ENCODE data around the gene METAP1. TPM values are rescaled to one million over a fixed set of nuclear protein-coding genes. Genes with fewer than 3 reads are reported as not detected.
"Not testable (repeated sequence)": the region's sequence is repeated elsewhere in the genome, so short reads cannot be mapped to it uniquely, and the experiment has no call there.

Gene METAP1
- total and polyA plus RNA-seq, 5 experiments from 2014 or later, result 23.8 to 44.9 (median 29.2) TPM

DNA sequence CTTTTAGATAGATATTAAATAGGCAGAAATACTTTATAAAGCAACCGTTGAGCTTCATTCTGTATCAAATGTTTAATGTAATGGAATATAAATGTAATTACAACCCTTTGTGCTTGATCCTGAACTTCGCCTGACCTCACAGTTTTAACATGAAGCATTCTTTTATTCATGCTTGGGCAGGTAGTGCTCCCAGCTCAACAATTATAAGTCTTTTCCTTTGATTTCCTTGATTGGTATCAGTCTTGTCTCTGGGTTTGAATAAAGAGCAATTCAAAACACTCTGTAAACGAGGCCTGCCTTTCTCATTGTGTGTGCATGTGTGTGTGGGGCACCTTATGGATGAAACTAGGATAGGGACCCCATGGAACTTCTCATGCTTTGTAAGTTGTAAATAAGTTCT is 6.8 kb downstream of the METAP1 start:
- no peaks in the 10 kb centered on the region for H3K27me3 Mint-ChIP-seq
- H3K9me3 Mint-ChIP-seq, result no peaks in the 10 kb centered on the region
- H3K4me3 Mint-ChIP-seq, result no peak overlapping the region
- ATAC-seq (no peak), DNase-seq (no peak)
- POLR2A ChIA-PET, result no interaction called here
- peaks cover 0 to 8% (median 0%) of the 10 kb centered on the region in 3 donors for H3K36me3 Mint-ChIP-seq
- H3K4me1 Mint-ChIP-seq, result peaks cover 21 to 75% (median 71%) of the 10 kb centered on the region in 4 donors
- peak overlapping the region in 1 of 10 donors; percentile 11 for H3K27ac Mint-ChIP-seq

DNA sequence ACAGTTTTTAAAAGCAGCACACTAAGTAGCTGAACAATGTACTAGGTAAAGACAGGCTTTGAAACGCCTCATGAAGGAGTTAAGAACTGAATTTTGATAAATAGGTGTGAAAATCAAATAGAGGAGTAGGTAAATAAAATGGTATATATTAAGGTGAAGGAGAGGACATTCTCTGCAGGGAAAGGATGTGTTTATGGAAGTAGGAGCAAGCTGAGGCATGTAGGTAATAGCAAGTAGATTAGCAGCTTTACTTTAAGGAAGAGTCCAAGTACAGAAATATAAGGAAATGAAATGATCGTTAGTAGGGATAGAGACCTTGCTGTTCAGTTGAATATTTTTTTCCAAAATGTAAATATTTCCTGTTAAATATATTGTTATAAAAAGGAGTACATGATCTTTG is 12.5 kb downstream of the METAP1 start:
- no peak overlapping the region for H3K4me3 Mint-ChIP-seq

GRCh38 chr4:99011910-99012309 is 16.4 kb downstream of the METAP1 start:
- no peak for ATAC-seq
- H3K4me1 Mint-ChIP-seq, result peaks cover 22 to 56% (median 44%) of the 10 kb centered on the region in 4 donors

More for the DNA sequence above, 12.5 kb downstream of the METAP1 start:
- ATAC-seq, result no peak
- peak overlapping the region in 2 of 10 donors; percentile 22 to 90 for H3K27ac Mint-ChIP-seq
- peaks cover 22 to 50% (median 43%) of the 10 kb centered on the region in 4 donors for H3K4me1 Mint-ChIP-seq
- no peak for DNase-seq
- H3K27me3 Mint-ChIP-seq, result no peaks in the 10 kb centered on the region
- H3K9me3 Mint-ChIP-seq, result peaks cover 0 to 13% (median 10%) of the 10 kb centered on the region in 9 donors
- H3K36me3 Mint-ChIP-seq, result peaks cover 12 to 28% (median 26%) of the 10 kb centered on the region in 3 donors
- POLR2A ChIA-PET, result no interaction called here

GRCh38 chr4:99013402-99013843 is 17.9 kb downstream of the METAP1 start:
- no peak overlapping the region for H3K27ac Mint-ChIP-seq
- H3K4me1 Mint-ChIP-seq, result peaks cover 20 to 58% (median 36%) of the 10 kb centered on the region in 4 donors
- ATAC-seq (no peak), DNase-seq (no peak)
- peaks cover 19 to 46% (median 21%) of the 10 kb centered on the region in 3 donors for H3K36me3 Mint-ChIP-seq
- no peaks in the 10 kb centered on the region for H3K27me3 Mint-ChIP-seq
- no peak overlapping the region for H3K4me3 Mint-ChIP-seq
- POLR2A ChIA-PET, result no interaction called here
- H3K9me3 Mint-ChIP-seq, result peaks cover 0 to 15% (median 10%) of the 10 kb centered on the region in 9 donors

More at GRCh38 chr4:99011910-99012309, 16.4 kb downstream of the METAP1 start:
- DNase-seq, result no peak
- H3K36me3 Mint-ChIP-seq, result peaks cover 19 to 40% (median 26%) of the 10 kb centered on the region in 3 donors
- POLR2A ChIA-PET, result interaction anchor here (1.1 kb wide), 1 partner anchor 17 kb away, joined by 3 read pairs; the partner anchor contains the start of gene METAP1
- H3K27ac Mint-ChIP-seq, result peak overlapping the region in 1 of 10 donors; percentile 73
- H3K4me3 Mint-ChIP-seq, result no peak overlapping the region
- no peaks in the 10 kb centered on the region for H3K27me3 Mint-ChIP-seq
- peaks cover 0 to 15% (median 10%) of the 10 kb centered on the region in 9 donors for H3K9me3 Mint-ChIP-seq

DNA sequence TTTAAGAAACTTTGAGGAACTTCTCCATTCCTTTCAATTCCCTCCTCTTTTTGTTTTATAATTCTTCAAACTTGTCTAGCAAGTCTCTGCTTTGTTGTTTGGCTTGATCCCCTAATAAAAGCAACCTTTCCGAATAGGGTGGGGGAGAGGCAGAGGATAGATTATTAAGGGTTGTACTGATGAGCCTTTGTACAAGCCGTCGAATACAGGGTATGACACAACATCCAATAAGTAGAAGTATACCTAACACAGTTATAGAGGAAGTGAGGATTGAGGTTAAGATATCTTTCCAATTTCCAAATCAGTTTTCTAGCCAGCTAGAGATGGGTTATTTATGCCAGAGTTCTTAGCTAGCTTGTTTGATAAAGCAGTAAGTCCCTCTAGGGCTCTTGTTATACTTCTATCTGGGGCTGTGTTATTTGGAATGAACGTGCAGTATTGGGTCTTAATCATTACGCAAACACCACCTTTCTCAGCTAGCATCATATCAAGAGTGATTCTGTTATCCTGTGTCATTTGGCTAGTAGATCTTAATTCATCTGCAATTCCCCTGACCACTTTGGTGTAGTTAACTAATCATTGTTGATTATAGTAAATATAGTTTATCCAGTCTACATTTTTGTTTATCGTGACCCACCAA is 18.5 kb downstream of the METAP1 start:
- POLR2A ChIA-PET, result no interaction called here
- H3K4me3 Mint-ChIP-seq, result no peak overlapping the region
- no peak overlapping the region for H3K27ac Mint-ChIP-seq
- no peaks in the 10 kb centered on the region for H3K27me3 Mint-ChIP-seq
- peaks cover 0 to 16% (median 10%) of the 10 kb centered on the region in 9 donors for H3K9me3 Mint-ChIP-seq
- ATAC-seq (no peak), DNase-seq (no peak)
- peaks cover 17 to 47% (median 22%) of the 10 kb centered on the region in 3 donors for H3K36me3 Mint-ChIP-seq
- peaks cover 20 to 57% (median 37%) of the 10 kb centered on the region in 4 donors for H3K4me1 Mint-ChIP-seq

GRCh38 chr4:99021386-99021785 is 25.9 kb downstream of the METAP1 start:
- H3K27ac Mint-ChIP-seq, result peak overlapping the region in 1 of 10 donors; percentile 12
- H3K36me3 Mint-ChIP-seq, result peaks cover 19 to 36% (median 30%) of the 10 kb centered on the region in 3 donors
- H3K9me3 Mint-ChIP-seq, result peaks cover 0 to 31% (median 13%) of the 10 kb centered on the region in 9 donors
- ATAC-seq, result no peak
- DNase-seq, result no peak
- POLR2A ChIA-PET, result no interaction called here
- no peak overlapping the region for H3K4me3 Mint-ChIP-seq
- peaks cover 27 to 77% (median 50%) of the 10 kb centered on the region in 4 donors for H3K4me1 Mint-ChIP-seq
- no peaks in the 10 kb centered on the region for H3K27me3 Mint-ChIP-seq

DNA sequence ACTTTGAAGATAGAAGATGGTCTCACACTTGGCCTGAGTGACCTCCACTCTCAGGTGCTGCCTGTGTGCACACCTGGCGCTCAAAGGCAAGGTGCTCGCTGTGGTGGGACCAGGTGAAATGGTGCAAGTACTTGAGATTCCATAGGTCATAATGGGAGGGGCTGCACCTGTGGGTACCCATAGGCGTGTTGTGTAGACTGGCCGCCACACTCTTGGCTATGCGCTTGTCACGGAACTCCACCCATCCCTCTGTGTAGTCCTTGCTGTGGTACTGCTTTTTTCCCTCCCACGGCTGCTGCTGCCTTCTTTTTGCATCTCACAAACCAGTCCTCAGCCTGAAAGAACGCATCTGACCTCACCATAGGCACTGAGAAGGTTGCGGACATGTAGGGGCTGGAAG is 27.0 kb downstream of the METAP1 start:
- POLR2A ChIA-PET, result no interaction called here
- ATAC-seq (no peak), DNase-seq (no peak)
- peak overlapping the region in 1 of 10 donors; percentile 43 for H3K27ac Mint-ChIP-seq
- no peaks in the 10 kb centered on the region for H3K27me3 Mint-ChIP-seq
- H3K36me3 Mint-ChIP-seq, result peaks cover 19 to 36% (median 30%) of the 10 kb centered on the region in 3 donors
- peaks cover 31 to 82% (median 56%) of the 10 kb centered on the region in 4 donors for H3K4me1 Mint-ChIP-seq
- peaks cover 0 to 31% (median 13%) of the 10 kb centered on the region in 9 donors for H3K9me3 Mint-ChIP-seq
- peak overlapping the region in 1 of 10 donors; percentile 42 for H3K4me3 Mint-ChIP-seq

DNA sequence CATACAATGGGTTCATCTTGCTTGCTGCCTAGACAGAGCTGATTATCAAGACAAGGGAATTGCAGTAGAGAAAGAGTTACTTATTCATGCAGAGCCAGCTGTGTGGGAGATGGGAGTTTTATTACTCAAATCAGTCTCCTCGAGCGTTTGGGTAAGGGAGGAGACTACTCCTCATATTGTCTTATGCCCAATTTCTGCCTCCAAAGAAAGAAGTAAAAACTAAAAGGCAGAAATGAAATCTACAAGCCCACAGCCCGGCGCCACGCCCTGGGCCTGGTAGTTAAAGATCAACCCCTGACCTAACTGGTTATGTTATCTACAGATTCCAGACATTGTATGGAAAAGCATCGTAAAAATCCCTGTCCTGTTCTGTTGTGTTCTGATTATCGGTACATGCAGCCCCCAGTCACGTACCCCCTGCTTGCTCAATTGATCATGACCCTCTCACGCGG is 28.3 kb downstream of the METAP1 start:
- peaks cover 0 to 25% (median 13%) of the 10 kb centered on the region in 9 donors for H3K9me3 Mint-ChIP-seq
- peaks cover 29 to 80% (median 62%) of the 10 kb centered on the region in 4 donors for H3K4me1 Mint-ChIP-seq
- POLR2A ChIA-PET, DNase-seq, H3K27me3 Mint-ChIP-seq, ATAC-seq: not testable (repeated sequence)
- peak overlapping the region in 3 of 10 donors; percentile 3 to 24 (median 19) for H3K4me3 Mint-ChIP-seq
- peak overlapping the region in 6 of 10 donors; percentile 19 to 89 (median 49) for H3K27ac Mint-ChIP-seq
- peaks cover 19 to 29% (median 28%) of the 10 kb centered on the region in 3 donors for H3K36me3 Mint-ChIP-seq

GRCh38 chr4:99024481-99025275 is 29.2 kb downstream of the METAP1 start:
- Mint-ChIP-seq H3K9me3 (peaks cover 0 to 23% (median 11%) of the 10 kb centered on the region in 9 donors), H3K36me3 (peaks cover 15 to 29% (median 29%) of the 10 kb centered on the region in 3 donors), H3K4me1 (peaks cover 30 to 81% (median 68%) of the 10 kb centered on the region in 4 donors), H3K27ac (peak overlapping the region; percentile 2 to 89 (median 48)), H3K27me3 (no peaks in the 10 kb centered on the region), H3K4me3 (peak overlapping the region in 3 of 10 donors; percentile 5 to 24 (median 19))
- ATAC-seq (no peak), DNase-seq (no peak)
- POLR2A ChIA-PET, result interaction anchor here (0.6 to 1.2 kb wide), 2 partner anchors 29 to 62 kb away, joined by 3 to 4 read pairs; partner anchors contain the start of gene METAP1

DNA sequence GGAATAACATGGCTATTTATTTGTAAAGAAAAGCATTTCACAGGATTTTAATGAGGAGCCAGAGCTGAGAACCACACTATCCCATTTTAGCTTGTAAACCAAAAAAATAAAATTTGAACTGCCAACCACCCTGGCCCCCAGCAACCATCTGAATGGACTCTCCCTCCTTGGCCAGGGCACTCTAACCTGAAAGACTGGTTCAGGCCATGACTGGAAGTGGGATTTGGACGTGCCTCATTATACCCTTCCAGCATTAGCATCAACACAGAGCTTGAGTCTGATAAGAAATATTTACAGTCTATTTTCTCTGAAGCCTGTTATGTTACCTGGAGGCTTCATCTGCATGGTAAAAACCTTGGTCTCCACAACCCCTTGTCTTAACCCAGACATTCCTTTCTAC is 30.0 kb downstream of the METAP1 start:
- DNase-seq (no peak), ATAC-seq (no peak)
- no peaks in the 10 kb centered on the region for H3K27me3 Mint-ChIP-seq
- peak overlapping the region in 6 of 10 donors; percentile 0 to 89 (median 24) for H3K27ac Mint-ChIP-seq
- no peak overlapping the region for H3K4me3 Mint-ChIP-seq
- H3K36me3 Mint-ChIP-seq, result peaks cover 12 to 29% (median 23%) of the 10 kb centered on the region in 3 donors
- POLR2A ChIA-PET, result interaction anchor here (1.2 kb wide), 1 partner anchor 30 kb away, joined by 4 read pairs; the partner anchor contains the start of gene METAP1
- peaks cover 38 to 87% (median 77%) of the 10 kb centered on the region in 4 donors for H3K4me1 Mint-ChIP-seq
- peaks cover 0 to 16% (median 10%) of the 10 kb centered on the region in 9 donors for H3K9me3 Mint-ChIP-seq

DNA sequence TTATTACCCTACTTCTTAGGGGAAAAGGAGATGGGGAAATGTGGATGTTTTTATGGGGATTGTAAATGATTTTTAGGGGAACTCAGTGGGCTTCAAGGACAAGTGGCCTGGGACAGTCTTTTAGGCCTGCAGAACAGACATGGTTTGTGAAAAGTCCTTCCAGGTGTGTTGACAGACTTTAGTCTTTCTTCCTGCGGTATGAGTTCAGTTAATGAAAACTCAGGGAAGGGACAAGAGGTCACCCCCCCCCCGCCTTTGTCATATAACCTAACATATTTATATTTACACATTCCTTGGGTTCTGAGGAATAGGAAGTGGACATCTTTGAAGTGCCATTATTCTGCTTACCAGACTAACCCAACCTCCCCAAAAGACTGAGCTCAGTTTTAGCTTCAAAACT is 31.8 kb downstream of the METAP1 start:
- Mint-ChIP-seq H3K27ac (peak overlapping the region in 4 of 10 donors; percentile 18 to 31 (median 26)), H3K27me3 (no peaks in the 10 kb centered on the region), H3K4me1 (peaks cover 38 to 80% (median 76%) of the 10 kb centered on the region in 4 donors), H3K9me3 (peaks cover 0 to 2% (median 0%) of the 10 kb centered on the region in 9 donors), H3K4me3 (no peak overlapping the region), H3K36me3 (peaks cover 0 to 30% (median 18%) of the 10 kb centered on the region in 3 donors)
- DNase-seq, result no peak
- POLR2A ChIA-PET, result no interaction called here
- ATAC-seq, result no peak

DNA sequence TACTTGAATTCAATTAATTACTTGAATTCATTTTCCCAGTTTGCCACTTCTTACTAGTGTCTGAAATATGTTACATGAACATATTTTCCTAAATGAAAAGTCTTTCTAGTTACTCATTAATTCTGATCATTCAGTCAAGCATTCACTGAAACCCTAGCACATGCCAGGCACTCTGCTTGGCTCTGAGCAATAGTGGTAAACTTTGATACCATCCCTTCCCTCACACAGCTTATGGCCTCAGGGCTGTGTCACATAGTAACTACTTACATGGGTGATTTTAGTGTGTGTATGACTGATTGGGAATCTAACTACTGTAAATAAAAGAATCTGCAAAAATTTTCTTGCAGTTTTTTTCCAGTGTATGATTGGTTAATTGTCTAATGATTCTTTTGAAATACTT is 32.7 kb downstream of the METAP1 start:
- H3K4me1 Mint-ChIP-seq, result peaks cover 36 to 74% (median 70%) of the 10 kb centered on the region in 4 donors
- ATAC-seq (no peak), DNase-seq (no peak)
- H3K36me3 Mint-ChIP-seq, result peaks cover 0 to 28% (median 15%) of the 10 kb centered on the region in 3 donors
- no peaks in the 10 kb centered on the region for H3K27me3 Mint-ChIP-seq
- peak overlapping the region in 2 of 10 donors; percentile 18 to 31 for H3K27ac Mint-ChIP-seq
- POLR2A ChIA-PET, result no interaction called here
- H3K4me3 Mint-ChIP-seq, result no peak overlapping the region
- no peaks in the 10 kb centered on the region for H3K9me3 Mint-ChIP-seq

Data from naive thymus-derived CD8-positive, alpha-beta T cell (primary cell).